Smooth muscle cell (in vitro differentiated cells): ENCODE results near the gene RPS14. TPM values are rescaled to one million over a fixed set of nuclear protein-coding genes. Genes with fewer than 3 reads are reported as not detected.

Experiments used
- DNase-seq: peaks from one replicate; lab custom pipeline; 2025; ENCODE audit not compliant: unreplicated experiment; lab: John Stamatoyannopoulos, UW
- H2AFZ ChIP-seq: fragments of 200-600 bp; sonication (generic); 2 replicates; pipeline ENCODE4 v1.6.0; 2016; ENCODE audit warnings: antibody characterized with exemption, low read depth, mild to moderate bottlenecking
- H3F3A ChIP-seq: fragments of 200-600 bp; sonication (generic); 2 replicates; pipeline ENCODE4 v1.6.0; 2017; ENCODE audit warnings: antibody characterized with exemption, low read depth
- H3K27ac ChIP-seq: fragments of 200-600 bp; sonication (generic); 2 replicates; pipeline ENCODE4 v1.5.1; 2016; ENCODE audit warnings: low read depth, mild to moderate bottlenecking
- H3K27me3 ChIP-seq: fragments of 200-600 bp; sonication (generic); 2 replicates; pipeline ENCODE4 v1.6.1; 2016; ENCODE audit warnings: low read depth, mild to moderate bottlenecking
- H3K36me3 ChIP-seq: fragments of 200-600 bp; sonication (generic); 2 replicates; pipeline ENCODE4 v1.5.1; 2016; ENCODE audit warnings: low read depth
- H3K4me1 ChIP-seq: fragments of 200-600 bp; sonication (generic); 2 replicates; pipeline ENCODE4 v1.5.1; 2016; ENCODE audit warnings: low read depth
- H3K4me2 ChIP-seq: fragments of 200-600 bp; sonication (generic); 2 replicates; pipeline ENCODE4 v1.6.0; 2016; ENCODE audit warnings: mild to moderate bottlenecking
- H3K4me3 ChIP-seq: fragments of 200-600 bp; sonication (generic); 2 replicates; pipeline ENCODE4 v1.5.1; 2016; ENCODE audit warnings: mild to moderate bottlenecking
- H3K79me2 ChIP-seq: fragments of 200-600 bp; sonication (generic); 2 replicates; pipeline ENCODE4 v1.6.0; 2016; ENCODE audit warnings: low read depth, mild to moderate bottlenecking
- H3K9ac ChIP-seq: fragments of 200-600 bp; sonication (generic); 2 replicates; pipeline ENCODE4 v1.6.0; 2016; ENCODE audit warnings: low read depth
- H3K9me3 ChIP-seq: fragments of 200-600 bp; sonication (generic); replicated peaks from 2 replicates; pipeline ENCODE4 v1.5.1; 2016; ENCODE audit warnings: low read depth
- H4K20me1 ChIP-seq: fragments of 200-600 bp; sonication (generic); 2 replicates; pipeline ENCODE4 v1.6.0; 2016; ENCODE audit warnings: low read depth
- WGBS: methylation state at CpG from one replicate; pipeline ENCODE4 v1.1.7; 2016; ENCODE audit warnings: low lambda C conversion rate; 5-methylcytosine and 5-hydroxymethylcytosine counted together
- polyA plus RNA-seq: library from polyadenylated mRNA; unstranded; fragments of >200 nt; fragmentation: Nextera tagmentation; extraction: Ambion mirVana; gene quantifications from 2 replicates; pipeline ENCODE4 v1.2.1, GENCODE V29; 2016
- total RNA-seq: library from RNA; depleted of rRNA; stranded (reverse); fragments of >200 nt; gene quantifications from 2 replicates; pipeline ENCODE4 v1.2.3, GENCODE V29; 2014
- TF ChIP-seq, protein P1 (sequence below): fragments of 200-600 bp; sonication (generic); IDR thresholded peaks from 2 replicates; pipeline ENCODE4 v1.5.1; 2017; ENCODE audit warnings: borderline replicate concordance, mild to moderate bottlenecking, antibody characterized with exemption; ENCODE audit not compliant: insufficient read depth, poor library complexity, severe bottlenecking

Gene RPS14
- total and polyA plus RNA-seq, 2 experiments from 2014 or later, result 1,004 to 2,349 TPM

- H3K4me3 ChIP-seq, result no peak overlapping the region
- H3F3A ChIP-seq, result no peaks in the 10 kb centered on the region
- H3K79me2 ChIP-seq, result no peaks in the 10 kb centered on the region
- no peaks in the 10 kb centered on the region for H4K20me1 ChIP-seq
- no peak for DNase-seq
- no peak overlapping the region for H3K27ac ChIP-seq
- WGBS, result 89% methylated on average over 18 of the region's 18 CpGs
- H3K36me3 ChIP-seq, result no peaks in the 10 kb centered on the region
- H3K4me1 ChIP-seq, result no peaks in the 10 kb centered on the region
- no peaks in the 10 kb centered on the region for H3K27me3 ChIP-seq
- TF ChIP-seq, protein P1, sequence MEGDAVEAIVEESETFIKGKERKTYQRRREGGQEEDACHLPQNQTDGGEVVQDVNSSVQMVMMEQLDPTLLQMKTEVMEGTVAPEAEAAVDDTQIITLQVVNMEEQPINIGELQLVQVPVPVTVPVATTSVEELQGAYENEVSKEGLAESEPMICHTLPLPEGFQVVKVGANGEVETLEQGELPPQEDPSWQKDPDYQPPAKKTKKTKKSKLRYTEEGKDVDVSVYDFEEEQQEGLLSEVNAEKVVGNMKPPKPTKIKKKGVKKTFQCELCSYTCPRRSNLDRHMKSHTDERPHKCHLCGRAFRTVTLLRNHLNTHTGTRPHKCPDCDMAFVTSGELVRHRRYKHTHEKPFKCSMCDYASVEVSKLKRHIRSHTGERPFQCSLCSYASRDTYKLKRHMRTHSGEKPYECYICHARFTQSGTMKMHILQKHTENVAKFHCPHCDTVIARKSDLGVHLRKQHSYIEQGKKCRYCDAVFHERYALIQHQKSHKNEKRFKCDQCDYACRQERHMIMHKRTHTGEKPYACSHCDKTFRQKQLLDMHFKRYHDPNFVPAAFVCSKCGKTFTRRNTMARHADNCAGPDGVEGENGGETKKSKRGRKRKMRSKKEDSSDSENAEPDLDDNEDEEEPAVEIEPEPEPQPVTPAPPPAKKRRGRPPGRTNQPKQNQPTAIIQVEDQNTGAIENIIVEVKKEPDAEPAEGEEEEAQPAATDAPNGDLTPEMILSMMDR, result no peak
- no peaks in the 10 kb centered on the region for H3K9me3 ChIP-seq
- no peak overlapping the region for H2AFZ ChIP-seq
- no peak overlapping the region for H3K9ac ChIP-seq
- H3K4me2 ChIP-seq, result no peak overlapping the region
Measured at GRCh38 chr5:150431048-150431447, 18.5 kb downstream of the RPS14 start.

- Histone ChIP-seq H2AFZ (no peak overlapping the region), H3K9me3 (no peaks in the 10 kb centered on the region), H3K36me3 (no peaks in the 10 kb centered on the region), H3K27ac (no peak overlapping the region), H3K9ac (no peak overlapping the region), H3K4me2 (no peak overlapping the region), H4K20me1 (no peaks in the 10 kb centered on the region), H3K4me3 (no peak overlapping the region), H3F3A (no peaks in the 10 kb centered on the region), H3K4me1 (no peaks in the 10 kb centered on the region), H3K27me3 (no peaks in the 10 kb centered on the region), H3K79me2 (no peaks in the 10 kb centered on the region)
- TF ChIP-seq, protein P1, result no peak
- DNase-seq, result no peak
- WGBS, result 95% methylated on average over 5 of the region's 5 CpGs
Measured at GRCh38 chr5:150429410-150429873, 20.1 kb downstream of the RPS14 start.

DNA sequence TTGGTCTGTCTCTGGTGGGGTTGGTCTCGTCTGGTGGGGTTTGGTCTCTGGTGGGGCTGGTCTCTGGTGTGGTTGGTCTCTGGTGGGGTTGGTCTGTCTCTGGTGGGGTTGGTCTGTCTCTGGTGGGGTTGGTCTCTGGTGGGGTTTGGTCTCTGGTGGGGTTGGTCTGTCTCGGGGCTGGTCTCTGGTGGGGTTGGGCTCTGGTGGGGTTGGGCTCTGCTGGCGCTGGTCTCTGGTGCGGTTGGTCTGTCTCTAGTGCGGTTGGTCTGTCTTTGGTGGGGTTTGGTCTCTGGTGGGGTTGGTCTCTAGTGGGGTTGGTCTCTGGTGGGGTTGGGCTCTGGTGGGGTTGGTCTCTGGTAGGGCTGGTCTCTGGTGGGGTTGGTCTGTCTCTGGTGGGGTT lies 20.6 kb downstream of the RPS14 start:
- WGBS, result 91% methylated on average over 2 of the region's 5 CpGs
- H3K4me3 ChIP-seq, result no peak overlapping the region
- H3K27ac ChIP-seq, result no peak overlapping the region

More for the DNA sequence above, 20.6 kb downstream of the RPS14 start:
- Histone ChIP-seq H3K36me3 (no peaks in the 10 kb centered on the region), H3F3A (no peaks in the 10 kb centered on the region), H3K79me2 (no peaks in the 10 kb centered on the region), H3K9me3 (no peaks in the 10 kb centered on the region), H3K9ac (no peak overlapping the region), H4K20me1 (no peaks in the 10 kb centered on the region), H3K4me1 (no peaks in the 10 kb centered on the region), H3K4me2 (no peak overlapping the region), H2AFZ (no peak overlapping the region), H3K27me3 (no peaks in the 10 kb centered on the region)
- no peak for DNase-seq
- TF ChIP-seq, protein P1, result no peak
